MM.1S (cell line): ENCODE results near the gene HDAC10.

Experiments used
- EZH2 ChIP-seq: fragments of 300-600 bp; sonication (generic); optimal IDR thresholded peaks from 2 replicates; pipeline ENCODE3; 2017; ENCODE audit warnings: low read depth, mild to moderate bottlenecking, antibody characterized with exemption, low read length, mixed read lengths
- EZH2phosphoT487 ChIP-seq: fragments of 300-600 bp; sonication (generic); IDR thresholded peaks from 2 replicates; pipeline ENCODE4 v1.6.1; 2018; ENCODE audit warnings: antibody characterized with exemption, low read length
- TF ChIP-seq, protein P1 (sequence below): fragments of 300-600 bp; sonication (generic); IDR thresholded peaks from 2 replicates; pipeline ENCODE4 v1.5.1; 2016; ENCODE audit warnings: antibody characterized with exemption, low read length, mixed read lengths

DNA sequence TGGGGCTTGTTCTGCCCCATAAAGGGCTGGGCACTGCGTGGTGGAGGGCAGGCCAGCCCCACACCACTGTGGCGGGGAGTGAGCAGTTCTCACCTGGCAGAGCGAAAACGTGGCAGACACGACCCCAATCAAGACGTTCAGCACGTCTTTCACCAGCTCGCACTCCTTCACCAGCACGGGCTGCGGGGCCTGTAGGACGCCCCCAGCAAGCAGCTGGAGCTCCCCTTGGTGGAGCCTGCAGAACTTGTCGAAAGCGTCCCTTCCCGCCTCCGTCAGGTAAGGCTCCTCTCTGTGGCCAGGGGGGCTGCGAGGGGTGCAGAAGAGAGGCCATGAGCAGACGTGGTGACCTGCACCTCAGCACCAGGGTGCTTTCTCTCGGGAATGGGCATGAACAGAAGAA is 17.8 kb downstream of the HDAC10 start:
- no peak for TF ChIP-seq EZH2
- TF ChIP-seq, protein P1, sequence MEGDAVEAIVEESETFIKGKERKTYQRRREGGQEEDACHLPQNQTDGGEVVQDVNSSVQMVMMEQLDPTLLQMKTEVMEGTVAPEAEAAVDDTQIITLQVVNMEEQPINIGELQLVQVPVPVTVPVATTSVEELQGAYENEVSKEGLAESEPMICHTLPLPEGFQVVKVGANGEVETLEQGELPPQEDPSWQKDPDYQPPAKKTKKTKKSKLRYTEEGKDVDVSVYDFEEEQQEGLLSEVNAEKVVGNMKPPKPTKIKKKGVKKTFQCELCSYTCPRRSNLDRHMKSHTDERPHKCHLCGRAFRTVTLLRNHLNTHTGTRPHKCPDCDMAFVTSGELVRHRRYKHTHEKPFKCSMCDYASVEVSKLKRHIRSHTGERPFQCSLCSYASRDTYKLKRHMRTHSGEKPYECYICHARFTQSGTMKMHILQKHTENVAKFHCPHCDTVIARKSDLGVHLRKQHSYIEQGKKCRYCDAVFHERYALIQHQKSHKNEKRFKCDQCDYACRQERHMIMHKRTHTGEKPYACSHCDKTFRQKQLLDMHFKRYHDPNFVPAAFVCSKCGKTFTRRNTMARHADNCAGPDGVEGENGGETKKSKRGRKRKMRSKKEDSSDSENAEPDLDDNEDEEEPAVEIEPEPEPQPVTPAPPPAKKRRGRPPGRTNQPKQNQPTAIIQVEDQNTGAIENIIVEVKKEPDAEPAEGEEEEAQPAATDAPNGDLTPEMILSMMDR = no peak
- no peak for TF ChIP-seq EZH2phosphoT487
